RWPE1 (cell line): ENCODE data around the gene OTOGL.

Experiments used
- CTCF ChIA-PET: fragments of 350-600 bp; sonication (Branson Sonifier 250); formaldehyde crosslinking; extraction: SDS; loops from one replicate; lab custom pipeline; 2021; lab: Yijun Ruan, JAX
- POLR2A ChIA-PET: fragments of 400-600 bp; formaldehyde crosslinking; extraction: SDS; loops from one replicate; lab custom pipeline; 2020; ENCODE audit warnings: antibody characterized with exemption; ENCODE audit not compliant: low non-redundant PET; lab: Yijun Ruan, JAX
- DNase-seq: peaks from one replicate; pipeline ENCODE4 v3.0.0; 2012; ENCODE audit warnings: low spot score
- H3K27ac ChIP-seq: fragments of 450-650 bp; 2 replicates; pipeline ENCODE4 v1.5.1; 2017
- CTCF ChIP-seq: fragments of 450-650 bp; conservative IDR thresholded peaks from 2 replicates; pipeline ENCODE4 v1.5.1; 2017; ENCODE audit warnings: low read depth, mild to moderate bottlenecking

Gene OTOGL

GRCh38 chr12:80273144-80273543, 173.8 kb downstream of the OTOGL start:
- ChIA-PET POLR2A (no interaction called here), CTCF (no interaction called here)
- H3K27ac ChIP-seq = no peak overlapping the region
- no peak for DNase-seq
- no peak for TF ChIP-seq CTCF

- CTCF ChIA-PET = no interaction called here
- H3K27ac ChIP-seq = no peak overlapping the region
These were observed 178.4 kb downstream of the OTOGL start for GRCh38 chr12:80277732-80278131.

DNA sequence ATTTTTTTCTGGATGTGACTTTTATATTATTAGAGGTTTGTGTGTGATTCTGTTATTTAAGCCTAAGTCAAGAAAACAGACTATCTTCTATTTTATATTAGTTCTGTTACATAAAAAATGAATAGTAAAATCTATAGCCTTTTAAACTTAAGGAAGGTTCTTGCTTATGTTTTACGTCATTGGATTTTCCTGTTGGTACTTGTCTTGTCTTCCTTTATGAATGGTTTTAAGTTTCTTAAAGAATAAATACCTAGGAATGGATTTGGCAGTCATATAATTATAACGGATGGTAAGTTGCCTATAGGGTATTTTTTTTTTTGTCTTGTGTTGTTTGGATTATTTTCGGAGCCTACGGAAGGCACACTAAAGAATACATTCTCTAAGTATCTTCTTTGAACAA, 182.9 kb downstream of the OTOGL start:
- no peak for DNase-seq
- ChIA-PET POLR2A (no interaction called here), CTCF (no interaction called here)
- TF ChIP-seq CTCF = no peak
- H3K27ac ChIP-seq = no peak overlapping the region

More at GRCh38 chr12:80277732-80278131, 178.4 kb downstream of the OTOGL start:
- POLR2A ChIA-PET = no interaction called here
- TF ChIP-seq CTCF = no peak
- no peak for DNase-seq

DNA sequence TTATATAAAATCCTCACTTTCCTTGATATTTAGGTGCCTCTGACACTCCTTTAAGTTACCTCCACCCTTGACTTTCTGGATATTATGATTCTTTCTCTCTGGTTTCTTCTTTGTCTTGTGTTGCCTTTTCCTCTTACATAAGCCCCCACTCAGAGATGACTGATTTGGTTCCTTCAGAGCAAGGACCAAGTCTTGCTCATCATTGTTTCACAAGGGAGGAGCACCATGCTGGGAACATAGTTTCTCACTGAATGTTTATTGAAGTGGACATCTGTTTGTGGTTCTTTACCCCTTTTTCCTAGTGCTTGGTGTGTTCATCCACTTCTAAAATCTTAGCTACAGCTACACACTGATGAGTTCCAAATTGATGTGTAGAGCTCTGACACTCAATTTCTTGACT, 183.4 kb downstream of the OTOGL start:
- DNase-seq = no peak
- ChIA-PET CTCF (interaction anchor here (1.4 kb wide), 1 partner anchor 13 kb away, joined by 4 read pairs; no protein-coding TSS in a partner anchor), POLR2A (no interaction called here)
- no peak for TF ChIP-seq CTCF
- H3K27ac ChIP-seq = no peak overlapping the region

DNA sequence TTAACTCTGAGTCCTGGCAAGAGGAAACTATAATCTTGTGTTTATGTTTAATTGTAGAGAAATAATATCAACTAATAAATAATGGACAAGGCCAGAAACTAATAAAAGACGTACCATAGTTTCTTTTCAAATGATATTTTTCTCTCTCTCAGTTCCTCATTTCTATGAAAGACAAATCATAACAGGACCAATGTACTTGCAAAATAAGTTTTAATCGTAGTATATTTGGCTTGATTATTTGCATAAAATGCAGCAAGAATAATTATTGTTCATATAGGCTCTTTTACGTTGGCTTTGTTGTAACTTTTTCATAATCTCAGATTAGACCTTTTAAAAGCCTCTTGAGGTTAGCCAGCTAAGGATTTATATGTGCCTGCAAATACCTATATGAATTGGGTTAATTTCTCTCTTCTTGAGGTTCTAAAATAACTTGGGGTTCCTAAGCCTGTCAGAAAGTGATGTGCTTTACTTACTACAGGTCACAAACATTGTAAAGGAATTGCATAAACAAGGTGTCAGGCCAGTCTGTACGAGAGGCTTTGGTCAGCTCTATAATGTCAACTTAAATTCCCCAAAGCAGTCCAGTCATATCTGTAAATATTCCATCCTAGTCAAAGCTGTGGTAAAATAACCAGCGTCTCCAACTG, 191.9 kb downstream of the OTOGL start:
- DNase-seq = no peak
- CTCF ChIA-PET = no interaction called here
- TF ChIP-seq CTCF = no peak
- no peak overlapping the region for H3K27ac ChIP-seq
- POLR2A ChIA-PET = no interaction called here

GRCh38 chr12:80293347-80293746, 194.0 kb downstream of the OTOGL start:
- H3K27ac ChIP-seq = no peak overlapping the region
- POLR2A ChIA-PET = no interaction called here
- DNase-seq = no peak
- CTCF ChIA-PET = interaction anchor here (0.5 kb wide), 1 partner anchor 892 kb away, joined by 3 read pairs; no protein-coding TSS in a partner anchor
- TF ChIP-seq CTCF = no peak
